Measurements from ENCODE around the gene HSPD1. TPM values are rescaled to one million over a fixed set of nuclear protein-coding genes. Genes with fewer than 3 reads are reported as not detected.
"Not testable (repeated sequence)": the region's sequence is repeated elsewhere in the genome, so short reads cannot be mapped to it uniquely, and the experiment has no call there.

HSPD1 gene
- total RNA-seq, 1 donor from 2014 or later = 192 TPM

DNA sequence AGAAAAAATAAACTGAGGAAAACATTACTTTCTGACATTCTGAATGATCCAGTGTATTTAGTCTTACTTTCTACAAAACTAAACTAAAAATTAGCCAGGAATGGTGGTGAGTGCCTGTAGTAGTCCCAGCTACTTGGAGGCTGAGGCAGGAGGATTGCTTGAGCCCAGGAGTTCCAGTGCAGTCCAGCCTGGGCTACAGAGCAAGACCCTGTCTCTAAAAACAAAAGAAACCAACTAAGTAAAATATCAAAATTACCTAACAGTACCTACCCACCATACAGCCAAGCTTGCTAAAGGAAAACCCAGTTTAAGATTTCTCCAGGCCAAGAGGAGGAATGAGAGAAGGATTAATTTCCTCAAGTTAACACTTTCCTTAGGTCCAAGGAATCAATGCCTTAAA, 2.9 kb downstream of the HSPD1 start:
- no peak for DNase-seq

DNA sequence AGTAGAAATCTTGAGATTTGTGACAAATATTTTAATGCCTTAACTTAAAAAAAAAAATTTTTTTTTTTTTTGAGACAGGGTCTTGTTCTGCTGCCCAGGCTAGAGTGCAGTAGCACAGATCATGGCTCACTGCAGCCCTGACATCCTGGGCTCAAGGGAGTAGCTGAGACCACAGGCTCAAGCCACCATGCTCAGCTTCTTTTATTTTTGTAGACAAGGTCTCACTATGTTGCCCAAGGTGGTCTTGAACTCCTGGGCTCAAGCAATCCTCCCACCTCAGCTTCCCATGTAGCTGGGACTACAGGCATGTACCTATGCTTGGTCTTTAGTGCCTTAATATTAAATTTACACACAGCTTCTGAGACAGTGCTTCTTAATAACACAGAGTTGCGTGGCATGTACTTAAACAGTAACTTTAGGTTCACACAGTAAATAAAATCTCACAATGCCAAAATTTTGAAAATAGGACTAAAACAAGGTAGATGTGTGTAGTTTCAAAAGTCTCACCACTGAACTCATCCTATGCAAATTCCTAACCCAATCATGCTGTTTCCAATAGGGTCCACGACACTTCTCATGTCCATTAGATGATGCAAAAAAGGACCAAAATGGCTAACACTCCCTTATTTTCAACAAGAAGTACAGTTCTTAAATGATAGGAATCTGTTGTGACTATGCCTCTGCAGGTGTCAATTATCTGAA, 4.1 kb downstream of the HSPD1 start:
- no peak for DNase-seq

DNA sequence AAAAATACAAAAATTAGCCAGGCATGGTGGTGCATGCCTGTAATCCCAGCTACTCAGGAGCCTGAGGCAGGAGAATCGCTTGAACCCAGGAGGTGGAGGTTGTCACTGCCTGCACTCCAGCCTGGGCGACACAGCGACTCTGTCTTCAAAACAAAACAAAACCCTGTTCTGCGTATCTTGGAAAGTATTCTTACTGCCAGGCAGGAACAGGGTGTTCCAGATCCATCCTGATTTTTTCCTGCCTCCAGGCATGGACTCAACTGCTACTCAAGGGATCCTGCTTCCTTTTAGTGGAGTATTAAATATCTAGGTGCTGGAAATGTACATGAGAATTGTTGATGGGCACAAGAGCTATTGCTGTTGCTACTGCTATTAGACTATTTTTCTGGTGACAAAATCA, 12.3 kb downstream of the HSPD1 start:
- no peak for DNase-seq

DNA sequence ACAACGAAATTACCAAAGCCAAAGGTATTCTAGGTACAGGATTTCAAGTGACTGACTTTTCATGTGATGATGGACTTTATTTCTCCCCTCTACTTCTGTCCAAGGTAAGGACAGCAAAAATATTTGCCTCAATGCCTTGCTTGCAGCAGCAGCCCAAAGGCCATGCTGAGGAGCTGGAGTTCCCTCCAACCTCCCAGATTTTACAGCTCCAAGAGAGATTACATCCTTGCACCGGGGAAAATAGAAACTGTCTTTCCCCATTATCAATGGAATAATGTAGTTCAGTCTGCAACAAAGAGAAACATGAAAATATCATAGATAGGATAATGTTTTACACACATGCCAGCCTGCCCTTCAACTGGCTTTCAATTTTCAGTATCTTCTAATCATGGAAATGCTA, 13.5 kb downstream of the HSPD1 start:
- DNase-seq = no peak

DNA sequence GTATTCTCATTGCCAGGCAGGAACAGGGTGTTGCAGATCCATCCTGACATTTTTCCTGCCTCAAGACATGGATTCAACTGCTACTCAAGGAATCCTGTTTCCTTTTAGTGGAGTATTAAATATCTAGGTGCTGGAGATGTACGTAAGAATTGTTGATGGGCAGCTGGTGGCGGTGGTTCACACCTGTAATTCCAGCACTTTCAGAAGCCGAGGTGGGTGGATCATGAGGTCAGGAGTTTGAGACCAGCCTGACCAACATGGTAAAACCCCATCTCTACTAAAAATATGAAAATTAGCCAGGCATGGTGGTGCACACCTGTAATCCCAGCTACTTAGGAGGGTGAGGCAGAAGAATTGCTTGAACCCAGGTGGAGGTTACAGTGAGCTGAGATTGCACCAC, 15.4 kb downstream of the HSPD1 start:
- not testable (repeated sequence) for DNase-seq

DNA sequence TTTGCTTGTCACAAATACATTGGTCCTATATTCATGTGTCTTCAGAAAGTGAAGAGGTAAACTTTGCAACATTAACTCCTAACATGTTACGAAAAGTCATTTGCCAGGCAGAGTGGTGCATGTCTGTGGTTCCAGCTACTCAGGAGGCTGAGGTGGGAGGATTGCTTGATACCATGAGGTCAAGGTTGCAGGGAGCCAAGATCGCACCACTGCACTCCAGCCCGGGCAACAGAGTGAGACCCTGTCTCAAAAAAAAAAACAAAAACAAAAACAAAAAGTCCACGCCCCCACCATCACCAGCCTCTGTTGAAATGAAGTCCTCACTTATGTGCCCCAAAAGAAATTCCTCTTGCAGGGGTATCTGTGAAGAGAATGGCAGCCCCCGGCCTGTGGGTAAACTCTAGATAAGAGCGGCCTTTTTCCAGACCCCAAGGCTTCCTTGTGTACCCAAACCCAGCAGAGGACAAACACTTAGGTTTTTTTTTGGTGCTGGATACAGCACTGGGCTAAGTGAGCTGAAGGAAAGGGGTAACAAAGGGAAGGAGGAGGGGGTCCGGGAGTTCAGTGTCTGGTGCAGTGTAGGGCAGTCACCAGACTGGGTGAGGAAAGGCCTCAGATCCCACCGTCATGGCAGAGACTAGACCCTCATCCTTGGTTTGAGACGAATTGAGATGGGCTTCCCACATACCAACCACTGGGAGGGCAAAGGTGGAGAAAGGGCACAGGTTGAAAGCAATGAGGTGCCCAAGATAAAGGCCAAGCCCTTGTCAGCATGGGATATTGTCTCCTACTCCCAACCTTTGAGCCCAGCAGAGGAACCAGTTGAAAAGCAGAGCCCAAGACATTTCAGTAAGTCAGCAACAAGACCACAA, 19.2 kb downstream of the HSPD1 start:
- no peak for DNase-seq

DNA sequence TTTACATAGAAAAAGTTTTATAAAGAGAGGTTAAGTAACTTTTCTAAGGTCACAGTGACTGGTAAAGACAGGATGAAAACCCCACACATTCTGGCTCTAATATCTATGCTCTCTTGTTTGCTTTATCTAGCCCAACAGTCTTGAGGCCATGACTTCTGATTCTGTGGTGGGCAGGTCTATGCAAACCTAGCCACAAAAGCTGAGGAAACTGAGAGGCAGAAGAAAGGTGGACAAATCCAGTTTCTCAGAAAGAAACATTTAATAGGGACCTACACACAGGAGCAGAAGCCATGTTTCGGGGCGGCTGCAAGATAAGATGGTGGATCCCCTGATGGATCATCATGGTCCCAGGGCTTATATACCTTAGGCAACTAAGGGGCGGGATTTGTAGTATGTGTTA, 21.8 kb downstream of the HSPD1 start:
- DNase-seq = no peak

DNA sequence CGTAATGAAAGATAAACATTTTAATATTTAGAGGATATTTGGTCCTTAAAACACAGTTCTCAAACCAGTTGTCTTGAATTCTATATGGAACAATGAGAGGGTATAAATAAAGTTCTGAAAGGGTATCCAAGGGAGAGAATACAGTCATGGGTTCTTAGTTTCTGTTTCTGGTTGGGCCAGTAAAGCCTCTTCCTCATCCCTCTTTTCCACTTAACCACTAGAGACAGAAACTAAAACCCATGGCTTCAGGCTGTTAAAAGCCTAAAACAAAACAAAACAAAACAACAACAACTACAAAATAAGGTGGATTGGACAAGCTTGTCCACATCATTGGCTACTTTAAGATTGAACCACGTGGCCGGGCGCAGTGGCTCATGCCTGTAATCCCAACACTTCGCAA, 27.5 kb downstream of the HSPD1 start:
- DNase-seq = no peak

DNA sequence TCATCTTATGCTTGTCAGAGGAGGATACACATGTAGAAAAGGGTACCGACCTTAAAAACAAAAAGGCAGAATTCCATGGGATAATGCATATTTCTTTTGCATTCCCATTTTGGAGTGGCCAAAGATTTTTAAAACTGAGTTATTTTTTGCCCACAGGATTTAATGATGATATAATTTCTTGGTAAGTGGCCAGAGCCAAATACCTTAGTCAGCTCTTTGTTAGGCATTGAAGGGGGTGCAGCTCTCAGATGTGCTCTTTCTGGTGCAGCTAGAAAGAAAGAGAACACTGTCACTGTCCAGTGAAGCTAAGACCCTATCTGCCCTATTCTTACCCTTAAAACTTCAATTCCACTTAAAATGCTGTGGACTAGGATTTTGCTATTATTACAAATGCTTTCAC, 35.5 kb downstream of the HSPD1 start:
- DNase-seq = no peak

DNA sequence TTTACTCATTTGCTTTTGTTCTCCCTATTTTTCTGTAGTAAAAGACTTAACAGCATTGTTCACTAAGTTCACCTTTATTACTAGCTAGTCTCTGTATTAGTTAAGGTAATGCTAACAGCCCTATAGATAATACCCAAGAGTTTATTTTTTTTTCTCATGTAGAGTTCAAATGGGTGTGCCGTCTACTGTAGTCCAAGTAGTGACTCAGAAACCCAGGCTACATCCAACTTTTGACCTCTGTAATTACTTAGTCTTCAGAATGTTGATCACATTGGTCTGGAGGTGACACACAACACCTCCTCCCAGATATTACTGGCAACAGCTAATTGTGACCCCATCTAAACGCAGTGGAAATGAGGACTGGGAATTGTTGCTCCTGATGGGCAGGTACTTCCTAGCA, 38.6 kb downstream of the HSPD1 start:
- no peak for DNase-seq

DNA sequence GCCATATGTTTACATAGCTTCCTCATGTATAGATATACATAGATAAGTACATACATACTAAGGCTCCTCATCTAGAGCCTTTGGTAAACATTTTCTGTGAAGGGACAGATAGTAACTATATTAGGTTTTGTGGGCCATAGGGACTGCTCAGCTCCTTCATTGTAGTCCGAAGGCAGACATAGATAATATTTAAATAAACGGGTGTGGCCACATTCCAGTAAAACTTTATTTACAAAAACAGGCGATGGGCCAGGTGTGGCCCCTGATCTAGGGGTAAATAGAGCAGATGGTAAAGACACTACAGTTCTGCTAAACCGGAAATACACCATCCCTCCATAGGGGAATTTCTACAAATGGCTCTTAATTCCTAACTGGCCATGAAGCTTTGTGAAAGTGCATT, 39.0 kb downstream of the HSPD1 start:
- no peak for DNase-seq

DNA sequence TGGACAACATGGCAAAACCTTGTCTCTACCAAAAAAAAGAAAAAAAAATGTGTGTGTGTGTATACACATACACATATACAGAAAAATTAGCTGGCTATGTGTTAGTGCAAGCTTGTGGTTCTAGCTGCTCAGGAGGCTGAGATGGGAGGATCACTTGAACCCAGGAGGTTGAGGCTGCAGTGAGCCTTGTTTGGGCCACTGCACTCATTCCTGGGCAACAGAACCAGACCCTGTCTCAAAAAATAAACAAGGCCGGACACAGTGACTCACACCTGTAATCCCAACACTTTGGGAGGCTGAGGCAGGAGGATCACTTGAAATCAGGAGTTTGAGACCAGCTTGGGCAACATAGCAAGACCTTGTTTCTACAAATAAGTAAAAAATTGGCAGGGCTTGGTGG, 44.2 kb downstream of the HSPD1 start:
- no peak for DNase-seq

DNA sequence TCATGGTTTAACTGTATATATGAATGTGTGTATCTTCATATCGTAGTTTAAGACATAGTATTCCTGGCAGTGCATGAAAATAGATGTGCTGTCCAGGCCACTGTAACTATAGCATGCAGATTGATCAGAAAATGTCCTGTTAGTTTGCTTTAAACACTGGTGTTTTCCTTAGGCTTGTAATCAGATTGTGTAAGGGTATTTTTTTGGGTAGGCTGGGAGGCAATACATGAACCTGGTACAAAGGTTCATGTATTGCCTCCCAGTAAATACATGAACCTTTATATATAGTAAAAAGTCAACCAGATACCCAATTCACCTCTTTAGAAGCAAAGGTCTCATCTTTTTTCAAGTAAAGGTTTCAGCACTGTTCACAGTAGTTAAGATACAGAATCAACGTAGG, 44.7 kb downstream of the HSPD1 start:
- no peak for DNase-seq

DNA sequence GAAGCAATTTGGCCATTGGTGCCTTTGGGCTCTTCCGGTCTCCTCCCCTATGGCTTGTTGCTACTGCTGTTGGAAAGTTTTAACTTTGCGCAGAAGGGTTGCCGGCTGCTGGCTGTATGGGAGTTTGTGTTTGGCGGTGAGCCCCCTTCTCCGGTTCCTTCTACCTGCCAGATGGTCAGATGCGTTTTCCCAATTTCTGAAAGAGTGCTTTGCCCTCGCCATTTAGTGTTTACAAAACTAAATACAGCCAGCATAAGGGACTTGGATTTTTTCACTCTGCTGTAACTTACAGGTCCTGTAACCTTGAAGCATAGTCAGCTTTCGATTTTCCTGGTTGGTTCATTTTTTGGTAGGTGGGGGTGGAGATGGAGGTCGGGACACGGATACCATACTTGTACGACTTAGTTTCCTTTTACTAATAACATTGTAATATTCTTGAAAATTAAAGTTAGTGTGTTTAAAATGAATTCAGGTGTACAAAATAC, 45.7 kb downstream of the HSPD1 start:
- peak; percentile 84 for DNase-seq

DNA sequence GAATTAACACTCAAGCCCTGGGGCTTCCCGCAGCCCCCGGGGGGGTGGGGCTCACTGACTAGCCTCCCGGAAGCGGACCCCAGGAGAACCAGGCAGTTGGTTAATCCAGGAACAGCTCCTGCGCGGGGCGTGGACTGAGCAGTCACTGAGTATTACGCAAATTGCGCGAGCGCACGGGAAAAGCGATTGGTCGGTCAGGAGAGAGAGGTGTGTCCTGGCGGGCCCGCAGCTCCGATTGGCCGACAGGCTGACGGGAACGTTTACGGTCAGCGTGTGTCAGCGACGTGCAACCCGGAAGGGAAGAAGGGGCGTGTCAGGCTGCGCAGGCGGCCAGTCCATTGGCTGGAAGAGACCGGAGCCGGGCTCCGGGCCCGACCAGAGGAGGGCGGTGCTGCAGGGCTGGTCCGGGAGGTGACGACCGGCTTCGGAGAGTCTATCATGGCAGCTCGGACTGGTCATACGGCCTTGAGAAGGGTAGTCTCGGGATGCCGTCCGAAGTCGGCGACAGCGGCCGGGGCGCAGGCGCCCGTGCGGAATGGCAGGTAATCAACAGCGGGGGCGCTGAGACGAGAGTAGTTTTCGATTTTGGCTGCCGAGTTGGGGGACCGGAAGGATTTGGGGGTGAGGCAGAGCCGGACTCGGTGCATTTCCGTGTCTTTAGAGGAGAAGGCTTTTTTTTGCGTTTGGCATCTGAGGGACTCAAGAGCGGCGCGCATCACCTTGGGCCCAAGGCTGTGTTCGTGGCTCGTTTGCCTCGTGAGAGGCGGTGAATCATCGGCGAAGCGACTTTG, 46.3 kb downstream of the HSPD1 start, which contains the start of gene COQ10B:
Gene COQ10B (plus strand): TSS at position 430 of the 791 bp plus-strand sequence. CDS start 9 bp downstream, at position 439.
- DNase-seq = peak; percentile 100

DNA sequence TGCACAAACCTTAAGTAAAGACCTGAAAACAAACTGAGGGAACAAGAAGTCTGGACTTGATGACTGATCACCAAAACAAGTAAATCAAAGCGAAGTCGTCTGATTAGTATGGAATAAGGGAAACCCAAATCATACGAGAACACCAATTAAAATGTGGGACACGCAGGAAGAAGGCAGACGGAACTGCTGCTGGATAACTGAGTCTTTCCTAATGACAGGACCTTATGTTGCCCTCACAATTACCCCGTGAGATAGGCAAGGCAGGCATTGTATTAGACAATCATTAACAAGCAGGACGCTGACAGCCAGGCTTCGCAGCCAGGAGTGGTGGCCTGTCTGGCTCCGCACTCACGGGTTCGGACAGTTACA, 46.9 kb downstream of the HSPD1 start:
- DNase-seq = no peak

DNA sequence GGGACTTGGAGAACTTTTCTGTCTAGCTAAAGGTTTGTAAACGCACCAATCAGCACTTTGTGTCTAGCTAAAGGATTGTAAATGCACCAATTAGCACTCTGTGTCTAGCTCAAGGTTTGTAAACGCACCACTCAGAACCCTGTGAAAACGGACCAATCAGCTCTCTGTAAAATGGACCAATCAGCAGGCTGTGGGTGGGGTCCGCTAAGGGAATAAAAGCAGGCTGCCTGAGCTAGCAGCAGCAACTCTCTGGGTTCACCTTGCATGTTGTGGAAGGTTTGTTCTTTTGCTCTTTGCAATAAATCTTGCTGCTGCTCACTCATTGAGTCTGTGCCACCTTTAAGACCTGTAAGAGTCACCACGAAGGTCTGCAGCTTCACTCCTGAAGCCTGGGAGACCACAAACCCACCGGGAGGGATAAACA, 48.7 kb downstream of the HSPD1 start:
- DNase-seq = not testable (repeated sequence)

DNA sequence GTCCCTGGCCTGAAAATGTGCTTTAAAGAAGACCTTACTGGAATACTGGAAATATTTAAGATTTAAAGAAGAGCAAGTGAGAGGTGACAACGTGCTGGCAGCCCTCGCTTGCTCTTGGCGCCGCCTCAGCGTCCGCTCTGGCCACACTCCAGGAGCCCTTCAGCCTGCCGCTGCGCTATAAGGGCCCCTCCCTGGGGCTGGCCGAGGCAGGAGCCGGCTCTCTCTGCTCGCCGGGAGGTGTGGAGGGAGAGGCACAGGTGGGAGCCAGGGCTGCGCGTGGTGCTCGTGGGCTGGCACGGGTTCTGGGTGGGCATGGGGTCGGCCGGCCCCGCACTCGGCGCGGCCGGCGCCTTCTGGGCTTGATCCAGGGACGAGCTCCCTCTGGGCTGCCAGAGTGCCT, 49.2 kb downstream of the HSPD1 start:
- no peak for DNase-seq

DNA sequence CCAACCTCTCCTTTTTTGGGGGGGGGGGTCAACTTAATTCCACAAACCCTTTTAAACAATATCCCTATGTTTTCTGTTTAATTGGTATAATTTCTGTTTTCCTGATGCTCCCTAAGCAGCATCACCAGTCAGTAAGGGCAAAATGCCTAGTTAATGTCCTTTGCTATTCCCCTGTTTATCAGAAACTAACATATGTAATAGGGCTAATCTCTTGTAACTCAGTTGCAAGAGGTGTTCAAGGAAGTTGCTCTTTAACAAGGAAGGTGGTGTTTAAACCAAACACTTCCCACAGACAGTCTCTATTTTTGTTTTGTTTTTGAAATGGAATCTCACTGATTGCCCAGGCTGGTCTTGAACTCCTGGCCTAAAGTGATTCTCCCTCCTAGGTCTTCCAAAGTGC, 52.8 kb downstream of the HSPD1 start:
- DNase-seq = no peak

DNA sequence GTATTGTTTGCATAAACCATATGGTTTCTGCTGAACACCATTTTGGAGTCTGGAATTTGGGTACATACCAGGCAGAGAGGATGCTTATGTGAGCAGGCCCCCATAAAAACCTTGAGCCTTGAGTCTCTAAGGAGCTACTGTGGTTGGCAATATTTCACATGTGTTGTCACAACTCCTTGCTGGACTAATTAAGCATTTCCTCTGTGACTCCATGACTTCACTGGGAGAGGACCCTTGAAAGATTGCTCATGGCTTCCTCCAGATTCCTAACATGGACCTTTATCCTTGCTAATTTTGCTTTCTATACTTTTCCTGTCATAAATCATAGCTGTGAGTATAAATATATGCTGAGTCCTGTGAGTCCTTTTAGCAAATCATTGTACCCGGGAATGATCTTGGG, 53.9 kb downstream of the HSPD1 start:
- DNase-seq = no peak

DNA sequence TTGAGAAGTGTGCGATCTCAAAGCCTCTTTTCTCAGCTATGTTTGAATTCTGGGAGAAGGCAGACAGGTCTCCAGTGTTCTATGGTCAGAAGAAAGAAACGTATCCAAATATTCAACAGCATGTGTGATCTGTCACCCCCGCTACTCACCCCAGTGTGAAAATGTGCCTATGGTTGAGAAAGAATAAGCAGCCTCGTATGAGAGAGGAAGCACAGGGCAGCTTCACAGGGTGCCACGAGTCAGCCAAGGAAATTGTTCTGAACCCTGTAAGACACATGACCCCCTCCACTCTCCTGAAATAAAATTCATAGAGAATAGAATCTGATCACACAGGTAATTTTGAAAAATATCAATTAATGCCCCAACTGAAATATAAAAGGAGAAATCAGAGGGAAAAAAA, 56.8 kb downstream of the HSPD1 start:
- no peak for DNase-seq

DNA sequence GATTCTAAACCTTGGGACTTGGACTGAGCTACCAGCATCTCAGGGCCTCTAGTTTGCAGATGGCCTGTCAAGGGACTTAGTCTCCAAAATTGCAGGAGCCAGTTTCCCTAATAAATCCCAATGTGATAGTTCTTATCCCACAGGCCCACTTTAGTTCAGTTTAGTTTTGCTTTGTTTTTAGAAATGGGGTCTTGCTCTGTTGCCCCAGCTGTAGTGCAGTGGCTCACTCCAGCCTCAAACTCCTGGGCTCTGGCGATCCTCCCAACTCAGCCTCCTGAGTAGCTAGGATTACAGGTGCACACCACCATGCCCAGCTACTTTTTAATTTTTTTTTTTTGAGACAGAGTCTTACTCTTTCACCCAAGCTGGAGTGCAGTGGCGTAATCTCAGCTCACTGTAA, 62.3 kb downstream of the HSPD1 start:
- no peak for DNase-seq

Data from skin of body (tissue), 2 donors.